K562 (cell line): ENCODE measurements around the gene CCDC136. TPM values are rescaled to one million over a fixed set of nuclear protein-coding genes. Genes with fewer than 3 reads are reported as not detected.

ENCODE experiments used
- ARID1B ChIP-seq: fragments of 450-650 bp; IDR thresholded peaks from 2 replicates; pipeline ENCODE4 v1.6.1; 2016; ENCODE audit warnings: antibody characterized with exemption, mild to moderate bottlenecking, inconsistent platforms
- CEBPG ChIP-seq, 3 experiments: fragments of 200-800 bp in 1 of 3; sonication (Bioruptor generic) in 1 of 3; sonication (generic) in 1 of 3; formaldehyde crosslinking in 1 of 3; IDR thresholded peaks in 2 of 3; conservative IDR thresholded peaks in 1 of 3; 2 replicates each; pipeline versions ENCODE4 v1.6.1 to v1.8.0; 2016 to 2022; ENCODE audit warnings: missing compliant biosample characterization in 2 of 3, missing genetic modification characterization in 2 of 3, mild to moderate bottlenecking in 1 of 3, missing genetic modification reagents in 1 of 3
- EHMT2 ChIP-seq: fragments of 450-650 bp; IDR thresholded peaks from 2 replicates; pipeline ENCODE4 v1.6.1; 2018; ENCODE audit warnings: antibody characterized with exemption
- EZH2 ChIP-seq: IDR thresholded peaks from 2 replicates; pipeline ENCODE4 v1.6.1; 2012; ENCODE audit warnings: low read depth, mild to moderate bottlenecking, inconsistent platforms, low read length, borderline replicate concordance
- HDAC8 ChIP-seq: fragments of 450-650 bp; IDR thresholded peaks from 2 replicates; pipeline ENCODE4 v1.6.1; 2016; ENCODE audit warnings: mild to moderate bottlenecking, missing genetic modification characterization, moderate library complexity, missing compliant biosample characterization
- LARP7 ChIP-seq: fragments of 450-650 bp; IDR thresholded peaks from 2 replicates; pipeline ENCODE4 v1.6.1; 2016
- MAZ ChIP-seq, 2 experiments: fragments of 450-650 bp in 1 of 2; sonication (generic) in 1 of 2; formaldehyde crosslinking; IDR thresholded peaks in 1 of 2; conservative IDR thresholded peaks in 1 of 2; 2 replicates each; pipeline versions ENCODE4 v1.4.0 to v1.5.0; 2020; ENCODE audit warnings: mild to moderate bottlenecking in 1 of 2, missing genetic modification reagents in 1 of 2
- NFE2L1 ChIP-seq: fragments of 450-650 bp; IDR thresholded peaks from 2 replicates; pipeline ENCODE4 v1.6.1; 2016; ENCODE audit warnings: missing genetic modification characterization, low read depth, mild to moderate bottlenecking, missing compliant biosample characterization, moderate library complexity, borderline replicate concordance
- POLR2AphosphoS5 ChIP-seq: IDR thresholded peaks from 2 replicates; pipeline ENCODE4 v1.6.1; 2011; ENCODE audit warnings: mild to moderate bottlenecking, low read depth, low read length, moderate library complexity; ENCODE audit not compliant: control insufficient read depth, insufficient read depth
- PTTG1 ChIP-seq: fragments of 450-650 bp; IDR thresholded peaks from 2 replicates; pipeline ENCODE4 v1.6.1; 2016; ENCODE audit warnings: low read depth, mild to moderate bottlenecking, missing genetic modification characterization, missing compliant biosample characterization
- RBM15 ChIP-seq: fragments of 200-400 bp; formaldehyde crosslinking; IDR thresholded peaks from 2 replicates; pipeline ENCODE4 v1.6.1; 2018; ENCODE audit warnings: mild to moderate bottlenecking, low read length, moderate library complexity; ENCODE audit not compliant: insufficient read depth
- RNF2 ChIP-seq: sonication (generic); IDR thresholded peaks from 2 replicates; pipeline ENCODE4 v1.6.1; 2016
- SMAD2 ChIP-seq: fragments of 150-350 bp; IDR thresholded peaks from 2 replicates; pipeline ENCODE4 v1.6.1; 2014; ENCODE audit warnings: low read depth, mild to moderate bottlenecking, low read length
- ZBTB1 ChIP-seq: sonication (generic); formaldehyde crosslinking; IDR thresholded peaks from 2 replicates; pipeline ENCODE4 v1.8.1; 2023; ENCODE audit warnings: missing genetic modification reagents, low read depth, mild to moderate bottlenecking, borderline replicate concordance
- ZFPM2 ChIP-seq: fragments of 250-450 bp; sonication (Bioruptor Pico); IDR thresholded peaks from 2 replicates; pipeline ENCODE4 v1.5.1; 2022; ENCODE audit warnings: mild to moderate bottlenecking
- ZNF384 ChIP-seq: IDR thresholded peaks from 2 replicates; pipeline ENCODE4 v1.6.1; 2012; ENCODE audit warnings: low read depth, low read length, improper control_type of control experiment
- ZSCAN32 ChIP-seq: fragments of 450-650 bp; formaldehyde crosslinking; IDR thresholded peaks from 2 replicates; pipeline ENCODE4 v1.4.0; 2020; ENCODE audit warnings: mild to moderate bottlenecking, moderate library complexity
- polyA plus RNA-seq, 8 experiments: library from polyadenylated mRNA; depleted of rRNA in 4 of 8; stranded (reverse) in 5 of 8; unstranded in 3 of 8; fragments of >200 nt; fragmentation: Nextera tagmentation in 2 of 8; fragmentation: Illumina TruSeq in 1 of 8; extraction: Ambion mirVana in 2 of 8; extraction: Trizol in 1 of 8; gene quantifications; 2 replicates each; pipeline versions ENCODE4 v1.2.1 to v1.2.3, GENCODE V29; 2011 to 2014; ENCODE audit warnings: inconsistent platforms in 1 of 8, missing spikeins in 1 of 8
- total RNA-seq, 7 experiments: library from RNA; depleted of rRNA in 6 of 7; stranded (reverse); fragments of >200 nt in 6 of 7; fragmentation: Illumina TruSeq in 2 of 7; extraction: Trizol in 2 of 7; gene quantifications; 2 replicates each; pipeline versions ENCODE4 v1.2.1 to v1.2.3, GENCODE V29; 2011 to 2021; ENCODE audit warnings: low replicate concordance in 1 of 7
- TF ChIP-seq, protein P1 (sequence below): fragments of 250-450 bp; sonication (Bioruptor Pico); IDR thresholded peaks from 2 replicates; pipeline ENCODE4 v1.8.0; 2022; ENCODE audit warnings: inconsistent platforms, mild to moderate bottlenecking, moderate library complexity, borderline replicate concordance
- TF ChIP-seq, protein P2 (sequence below), 2 experiments: fragments of 450-650 bp; IDR thresholded peaks; 2 replicates each; pipeline ENCODE4 v1.6.1; 2016
- TF ChIP-seq, protein P3 (sequence below): IDR thresholded peaks from 2 replicates; pipeline ENCODE4 v1.6.1; 2012; ENCODE audit warnings: low read depth, low read length, improper control_type of control experiment, borderline replicate concordance
- TF ChIP-seq, protein P4 (sequence below): fragments of 250-450 bp; sonication (Bioruptor Pico); IDR thresholded peaks from 2 replicates; pipeline ENCODE4 v1.8.0; 2022; ENCODE audit warnings: moderate library complexity, mild to moderate bottlenecking, inconsistent platforms
- TF ChIP-seq, protein P5 (sequence below): fragments of 250-450 bp; sonication (Bioruptor Pico); IDR thresholded peaks from 2 replicates; pipeline ENCODE4 v1.8.0; 2021; ENCODE audit warnings: moderate library complexity, mild to moderate bottlenecking, inconsistent platforms

The CCDC136 gene
- total and polyA plus RNA-seq, 9 of the 15 experiments (the other 6 are each of a cell fraction or from before 2014, with no cell fraction given): 2.4 to 40.8 (median 26.5) TPM

DNA sequence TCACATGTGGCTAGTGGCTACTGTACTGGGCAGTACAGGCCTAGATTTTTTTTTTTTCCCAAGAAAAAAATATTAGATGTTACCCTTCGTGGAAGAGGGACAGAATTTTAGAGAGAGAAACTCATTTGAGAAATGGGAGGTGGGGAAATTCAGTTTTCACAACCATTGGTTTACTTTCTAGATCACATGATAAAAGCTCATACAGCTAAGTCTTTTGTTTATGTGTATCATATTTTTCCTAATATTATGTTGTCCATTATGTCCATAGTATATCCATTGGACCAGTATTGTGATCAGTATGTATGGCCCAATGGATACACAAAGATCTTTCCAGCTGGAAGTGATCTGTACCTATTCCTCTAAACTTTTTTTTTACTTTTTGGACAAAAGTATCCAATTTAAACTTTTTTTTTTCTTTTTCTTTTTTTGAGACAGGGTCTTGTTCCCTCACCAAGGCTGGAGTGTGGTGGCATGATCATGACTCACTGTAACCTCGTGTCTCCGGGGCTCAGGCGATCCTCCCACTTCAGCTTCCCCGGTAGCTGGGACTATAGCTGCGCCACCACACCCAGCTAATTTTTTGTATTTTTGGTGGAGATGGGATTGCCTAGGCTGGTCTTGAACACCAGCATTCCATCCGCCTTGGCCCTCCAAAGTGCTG is 48.5 kb upstream of the CCDC136 start (continued):
- no peak for TF ChIP-seq RNF2
- TF ChIP-seq HDAC8 (tag): no peak
- TF ChIP-seq, protein P1, sequence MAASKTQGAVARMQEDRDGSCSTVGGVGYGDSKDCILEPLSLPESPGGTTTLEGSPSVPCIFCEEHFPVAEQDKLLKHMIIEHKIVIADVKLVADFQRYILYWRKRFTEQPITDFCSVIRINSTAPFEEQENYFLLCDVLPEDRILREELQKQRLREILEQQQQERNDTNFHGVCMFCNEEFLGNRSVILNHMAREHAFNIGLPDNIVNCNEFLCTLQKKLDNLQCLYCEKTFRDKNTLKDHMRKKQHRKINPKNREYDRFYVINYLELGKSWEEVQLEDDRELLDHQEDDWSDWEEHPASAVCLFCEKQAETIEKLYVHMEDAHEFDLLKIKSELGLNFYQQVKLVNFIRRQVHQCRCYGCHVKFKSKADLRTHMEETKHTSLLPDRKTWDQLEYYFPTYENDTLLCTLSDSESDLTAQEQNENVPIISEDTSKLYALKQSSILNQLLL (CRISPR knock-in tag): no peak
- TF ChIP-seq, protein P2, sequence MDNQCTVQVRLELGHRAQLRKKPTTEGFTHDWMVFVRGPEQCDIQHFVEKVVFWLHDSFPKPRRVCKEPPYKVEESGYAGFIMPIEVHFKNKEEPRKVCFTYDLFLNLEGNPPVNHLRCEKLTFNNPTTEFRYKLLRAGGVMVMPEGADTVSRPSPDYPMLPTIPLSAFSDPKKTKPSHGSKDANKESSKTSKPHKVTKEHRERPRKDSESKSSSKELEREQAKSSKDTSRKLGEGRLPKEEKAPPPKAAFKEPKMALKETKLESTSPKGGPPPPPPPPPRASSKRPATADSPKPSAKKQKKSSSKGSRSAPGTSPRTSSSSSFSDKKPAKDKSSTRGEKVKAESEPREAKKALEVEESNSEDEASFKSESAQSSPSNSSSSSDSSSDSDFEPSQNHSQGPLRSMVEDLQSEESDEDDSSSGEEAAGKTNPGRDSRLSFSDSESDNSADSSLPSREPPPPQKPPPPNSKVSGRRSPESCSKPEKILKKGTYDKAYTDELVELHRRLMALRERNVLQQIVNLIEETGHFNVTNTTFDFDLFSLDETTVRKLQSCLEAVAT (IDR thresholded peaks at IDR 0.05): 0 out of 4 replicates have a peak, but pooled peaks have one; percentile 24 to 28
- no peak for TF ChIP-seq EZH2
- TF ChIP-seq POLR2AphosphoS5: no peak
- no peak for TF ChIP-seq ZBTB1 (CRISPR knock-in tag)
- no peak for TF ChIP-seq PTTG1 (tag)
- no peak for TF ChIP-seq NFE2L1 (tag)
- TF ChIP-seq ZFPM2 (CRISPR knock-in tag): no peak
- TF ChIP-seq, protein P3, sequence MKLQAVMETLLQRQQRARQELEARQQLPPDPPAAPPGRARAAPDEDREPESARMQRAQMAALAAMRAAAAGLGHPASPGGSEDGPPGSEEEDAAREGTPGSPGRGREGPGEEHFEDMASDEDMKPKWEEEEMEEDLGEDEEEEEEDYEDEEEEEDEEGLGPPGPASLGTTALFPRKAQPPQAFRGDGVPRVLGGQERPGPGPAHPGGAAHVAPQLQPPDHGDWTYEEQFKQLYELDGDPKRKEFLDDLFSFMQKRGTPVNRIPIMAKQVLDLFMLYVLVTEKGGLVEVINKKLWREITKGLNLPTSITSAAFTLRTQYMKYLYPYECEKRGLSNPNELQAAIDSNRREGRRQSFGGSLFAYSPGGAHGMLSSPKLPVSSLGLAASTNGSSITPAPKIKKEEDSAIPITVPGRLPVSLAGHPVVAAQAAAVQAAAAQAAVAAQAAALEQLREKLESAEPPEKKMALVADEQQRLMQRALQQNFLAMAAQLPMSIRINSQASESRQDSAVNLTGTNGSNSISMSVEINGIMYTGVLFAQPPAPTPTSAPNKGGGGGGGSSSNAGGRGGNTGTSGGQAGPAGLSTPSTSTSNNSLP: peak; percentile 46; the same call in 1 of the 2 replicates
- no peak for TF ChIP-seq RBM15
- peak; percentile 59 for TF ChIP-seq ARID1B
- TF ChIP-seq ZNF384: peak; percentile 42; the same call in 1 of the 2 replicates
- TF ChIP-seq, protein P4, sequence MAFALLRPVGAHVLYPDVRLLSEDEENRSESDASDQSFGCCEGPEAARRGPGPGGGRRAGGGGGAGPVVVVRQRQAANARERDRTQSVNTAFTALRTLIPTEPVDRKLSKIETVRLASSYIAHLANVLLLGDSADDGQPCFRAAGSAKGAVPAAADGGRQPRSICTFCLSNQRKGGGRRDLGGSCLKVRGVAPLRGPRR (CRISPR knock-in tag): no peak
- no peak for TF ChIP-seq ZSCAN32 (CRISPR knock-in tag)
- no peak for TF ChIP-seq CEBPG (CRISPR knock-in tag; IDR thresholded peaks at IDR 0.05)
- TF ChIP-seq CEBPG (tag; conservative IDR thresholded peaks at IDR 0.05 in 1 of 2, IDR thresholded peaks at IDR 0.05 in 1 of 2): no peak
- TF ChIP-seq MAZ (CRISPR knock-in tag; conservative IDR thresholded peaks at IDR 0.05 in 1 of 2, IDR thresholded peaks at IDR 0.05 in 1 of 2): no peak
- TF ChIP-seq, protein P5, sequence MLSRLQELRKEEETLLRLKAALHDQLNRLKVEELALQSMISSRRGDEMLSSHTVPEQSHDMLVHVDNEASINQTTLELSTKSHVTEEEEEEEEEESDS: no peak
- TF ChIP-seq LARP7: 0 out of 2 replicates have a peak, but pooled peaks have one; percentile 64
- no peak for TF ChIP-seq EHMT2
- no peak for TF ChIP-seq SMAD2
